ENCODE data around the gene ATG9B.

GRCh38 chr7:151020231-151020630 lies 4.1 kb downstream of the ATG9B start:
- TF ChIP-seq PAX5 (IDR thresholded peaks at IDR 0.05; ENCODE audit: insufficient read depth, low read length, severe bottlenecking) = no peak
- TF ChIP-seq POLR2A (IDR thresholded peaks at IDR 0.05; ENCODE audit: low read depth, low read length) = no peak
